SIG-M5 treated with dmso at 0.1 percent for 504 hours (cell line): Measurements from ENCODE around the gene ALDH1B1.
"Not testable (repeated sequence)": the region's sequence is repeated elsewhere in the genome, so short reads cannot be mapped to it uniquely, and the experiment has no call there.

ENCODE experiments used
- DNase-seq: peaks from one replicate; lab custom pipeline; 2025; ENCODE audit not compliant: unreplicated experiment; lab: John Stamatoyannopoulos, UW

The ALDH1B1 gene

DNA sequence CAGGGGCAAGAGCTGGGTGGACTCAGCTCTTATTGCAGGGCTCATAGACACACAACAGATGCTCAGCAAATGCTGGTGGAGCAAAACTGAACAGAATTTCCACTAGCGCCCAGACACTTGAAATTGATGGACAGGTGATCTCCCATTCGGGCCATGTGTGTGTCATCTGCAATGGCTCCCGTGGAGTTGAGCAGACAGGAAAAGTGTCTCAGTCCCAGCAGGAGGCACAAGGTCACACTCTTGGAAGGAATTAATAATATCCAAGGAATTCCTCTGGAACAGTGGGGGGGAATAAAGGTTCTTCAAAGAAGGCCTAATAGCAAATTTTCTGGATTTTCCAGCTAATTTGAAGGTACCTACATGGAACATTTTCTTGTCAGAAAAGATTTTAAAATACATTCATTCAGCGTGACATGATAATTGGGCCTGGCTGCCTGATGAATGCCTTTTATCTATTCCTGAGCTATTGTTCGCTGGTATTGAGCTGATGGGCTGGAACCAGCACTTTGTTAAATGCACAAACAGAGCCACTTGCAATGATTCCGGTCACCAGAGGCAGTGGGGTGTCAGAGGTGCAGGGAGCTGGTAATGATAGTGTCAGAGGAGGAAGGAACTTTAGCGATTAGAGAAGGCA is 31.5 kb upstream of the ALDH1B1 start:
- DNase-seq, result no peak

- no peak for DNase-seq
Observed at GRCh38 chr9:38361473-38361850, 31.0 kb upstream of the ALDH1B1 start.

DNA sequence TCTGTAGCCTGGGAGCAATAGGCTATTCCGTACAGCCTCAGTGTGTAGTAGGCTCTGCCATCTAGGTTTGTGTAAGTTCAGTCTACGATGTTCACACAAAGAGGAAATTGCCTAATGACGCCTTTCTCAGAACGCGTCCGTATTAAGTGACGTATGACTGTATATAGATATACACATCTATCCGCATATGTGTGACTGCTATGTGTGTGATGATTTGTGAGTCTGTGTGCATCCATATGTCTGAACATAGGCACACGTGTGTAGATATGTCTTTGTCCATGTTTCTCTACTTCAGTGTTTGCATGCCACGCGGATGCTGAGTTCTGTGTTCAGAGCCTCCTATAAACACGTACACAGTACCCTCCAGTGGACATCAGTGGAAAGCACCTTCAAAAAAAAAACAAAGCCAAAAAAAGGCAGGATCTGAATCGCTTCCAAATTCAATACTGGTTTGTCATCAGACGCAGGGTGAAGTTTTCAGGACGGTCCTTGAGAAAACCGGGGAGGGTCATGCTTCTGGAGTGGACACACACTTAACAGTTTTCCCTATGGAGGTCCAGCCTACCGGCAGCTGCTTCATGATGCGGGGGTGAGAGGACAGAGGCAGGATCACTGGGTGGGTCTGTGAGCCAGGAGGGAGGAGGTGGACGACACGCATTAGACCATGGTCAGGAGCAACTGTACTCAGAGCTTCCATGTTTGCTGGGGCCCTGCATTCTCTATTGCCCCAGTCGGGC is 29.5 kb upstream of the ALDH1B1 start:
- peak; percentile 75 for DNase-seq

DNA sequence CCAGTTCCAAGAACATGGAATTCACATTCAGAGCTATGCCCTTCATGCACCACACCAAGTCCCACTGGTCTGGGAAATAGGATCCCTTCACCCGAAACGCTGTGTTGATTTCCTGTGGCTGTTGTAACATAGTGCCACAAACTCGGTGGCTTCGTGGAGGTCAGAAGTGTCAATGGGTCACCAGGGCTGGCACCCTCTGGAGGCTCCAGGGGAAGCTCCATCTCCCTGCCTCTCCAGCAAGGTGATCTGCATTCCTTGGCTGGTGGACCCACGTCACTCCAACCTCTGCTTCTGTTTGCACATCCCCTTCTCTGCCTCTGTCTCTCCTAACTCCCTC is 28.9 kb upstream of the ALDH1B1 start:
- DNase-seq, result no peak

GRCh38 chr9:38367898-38368297 is 24.6 kb upstream of the ALDH1B1 start:
- no peak for DNase-seq

- no peak for DNase-seq
Observed at GRCh38 chr9:38368731-38369130, 23.8 kb upstream of the ALDH1B1 start.

GRCh38 chr9:38370176-38370575 is 22.3 kb upstream of the ALDH1B1 start:
- no peak for DNase-seq

GRCh38 chr9:38371495-38371894 is 21.0 kb upstream of the ALDH1B1 start:
- no peak for DNase-seq

- DNase-seq, result no peak
Observed at GRCh38 chr9:38372762-38373619, 19.5 kb upstream of the ALDH1B1 start.

GRCh38 chr9:38373679-38374078 is 18.8 kb upstream of the ALDH1B1 start:
- DNase-seq, result no peak

- DNase-seq, result no peak
Observed at GRCh38 chr9:38374847-38375571, 17.5 kb upstream of the ALDH1B1 start.

DNA sequence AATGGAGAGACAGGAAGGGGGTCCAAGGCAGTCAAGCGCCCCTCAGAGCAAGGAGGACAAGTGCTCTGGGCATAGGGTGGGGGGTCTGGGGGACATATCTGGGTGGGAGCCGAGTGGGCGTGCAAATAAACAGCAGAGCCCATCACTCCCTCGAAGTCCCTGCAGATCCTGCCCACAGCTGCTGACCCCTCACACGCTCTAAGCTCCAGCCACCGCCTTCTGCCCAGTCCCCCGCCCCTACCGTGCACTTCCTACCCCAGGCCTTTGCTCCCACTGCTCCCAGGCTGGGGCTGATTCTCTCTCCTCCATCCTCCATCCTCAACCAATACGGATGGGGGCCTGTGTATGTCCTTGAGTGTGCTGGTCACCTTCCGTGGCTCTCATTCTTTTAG is 16.9 kb upstream of the ALDH1B1 start:
- DNase-seq, result no peak

- DNase-seq, result no peak
Observed at GRCh38 chr9:38376021-38376670, 16.4 kb upstream of the ALDH1B1 start.

- not testable (repeated sequence) for DNase-seq
Observed at GRCh38 chr9:38377336-38378083, 15.0 kb upstream of the ALDH1B1 start.

- no peak for DNase-seq
Observed at GRCh38 chr9:38380230-38380871, 12.2 kb upstream of the ALDH1B1 start.

DNA sequence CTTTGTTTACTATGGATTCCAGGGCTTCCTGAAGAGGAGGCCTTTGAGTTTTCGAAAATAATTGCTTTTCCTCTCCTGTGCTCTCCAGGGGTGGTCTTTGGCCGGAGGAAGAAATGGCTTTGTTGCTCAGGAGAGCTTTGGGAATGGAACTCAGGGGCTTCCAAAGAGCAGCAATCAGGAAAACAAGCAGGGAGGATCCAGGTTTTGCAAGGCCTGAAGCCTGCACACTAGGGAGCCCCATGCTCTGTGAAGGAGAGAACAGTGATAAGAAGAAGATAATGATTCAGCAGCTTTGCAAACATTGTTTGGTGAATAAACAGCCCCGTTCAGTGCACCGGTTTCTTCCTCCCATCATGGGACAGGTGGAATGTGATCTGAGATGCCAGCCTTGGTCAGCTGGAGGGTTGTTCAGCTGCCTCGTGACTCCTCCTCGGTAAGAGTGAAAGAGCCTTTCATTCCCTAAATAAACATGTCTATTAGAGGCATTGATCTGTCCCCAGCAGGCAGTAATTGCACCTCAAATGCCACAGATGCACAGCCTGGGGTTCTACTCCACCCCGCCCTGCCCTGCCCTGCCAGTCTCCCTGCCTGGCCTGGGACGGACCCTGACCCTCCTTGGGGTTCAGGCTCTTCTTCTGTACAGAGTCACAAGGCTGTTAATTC is 11.5 kb upstream of the ALDH1B1 start:
- no peak for DNase-seq

DNA sequence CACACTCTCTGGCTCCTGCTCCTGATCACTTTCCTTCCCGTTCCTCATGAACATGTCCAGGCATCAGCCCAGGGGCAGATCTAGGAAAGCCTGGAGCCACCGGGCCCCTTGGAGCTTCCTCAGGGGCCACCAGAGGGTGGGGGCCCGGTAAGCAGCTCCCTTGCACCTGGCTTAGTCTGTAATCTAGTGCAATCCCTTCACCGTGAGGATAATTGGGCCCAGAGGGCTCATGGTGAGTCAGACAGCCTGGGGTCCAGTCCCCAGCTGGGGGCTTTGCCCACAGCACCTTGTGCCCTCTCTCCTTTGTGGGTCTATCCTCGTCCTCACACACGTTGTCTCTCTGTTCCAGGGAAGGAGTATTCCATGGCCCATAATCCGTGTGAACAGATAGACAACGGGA is 10.4 kb upstream of the ALDH1B1 start:
- no peak for DNase-seq

GRCh38 chr9:38384990-38385848 is 7.3 kb upstream of the ALDH1B1 start:
- DNase-seq, result no peak
